GM12801 (cell line): ENCODE measurements around the gene NAA80.

Experiments
- TF ChIP-seq, protein P1 (sequence below): IDR thresholded peaks from one replicate; pipeline ENCODE4 v1.5.1; 2011; ENCODE audit warnings: control low read depth; ENCODE audit not compliant: insufficient read length; ENCODE audit errors: extremely low read depth

NAA80 gene

DNA sequence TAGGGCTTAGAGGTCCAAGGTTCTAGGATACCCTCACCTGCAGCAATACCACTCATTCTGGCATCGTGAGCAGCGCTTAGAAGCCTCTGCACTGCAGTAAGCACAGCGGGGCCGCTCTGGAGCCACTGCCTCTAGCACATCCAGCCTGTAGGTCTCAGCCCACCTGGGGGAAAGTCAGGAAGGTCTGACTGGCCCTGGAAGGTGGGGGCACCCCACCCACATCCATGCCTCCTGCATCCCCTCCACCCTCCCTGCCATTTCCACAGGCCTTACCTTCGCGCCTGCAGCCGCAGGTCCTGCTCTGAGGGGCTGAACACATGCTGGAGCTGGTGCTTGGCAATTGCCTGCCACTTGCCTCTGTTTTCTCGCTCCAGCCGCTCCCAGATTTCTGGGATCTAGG is 42.3 kb upstream of the NAA80 start:
- TF ChIP-seq, protein P1, sequence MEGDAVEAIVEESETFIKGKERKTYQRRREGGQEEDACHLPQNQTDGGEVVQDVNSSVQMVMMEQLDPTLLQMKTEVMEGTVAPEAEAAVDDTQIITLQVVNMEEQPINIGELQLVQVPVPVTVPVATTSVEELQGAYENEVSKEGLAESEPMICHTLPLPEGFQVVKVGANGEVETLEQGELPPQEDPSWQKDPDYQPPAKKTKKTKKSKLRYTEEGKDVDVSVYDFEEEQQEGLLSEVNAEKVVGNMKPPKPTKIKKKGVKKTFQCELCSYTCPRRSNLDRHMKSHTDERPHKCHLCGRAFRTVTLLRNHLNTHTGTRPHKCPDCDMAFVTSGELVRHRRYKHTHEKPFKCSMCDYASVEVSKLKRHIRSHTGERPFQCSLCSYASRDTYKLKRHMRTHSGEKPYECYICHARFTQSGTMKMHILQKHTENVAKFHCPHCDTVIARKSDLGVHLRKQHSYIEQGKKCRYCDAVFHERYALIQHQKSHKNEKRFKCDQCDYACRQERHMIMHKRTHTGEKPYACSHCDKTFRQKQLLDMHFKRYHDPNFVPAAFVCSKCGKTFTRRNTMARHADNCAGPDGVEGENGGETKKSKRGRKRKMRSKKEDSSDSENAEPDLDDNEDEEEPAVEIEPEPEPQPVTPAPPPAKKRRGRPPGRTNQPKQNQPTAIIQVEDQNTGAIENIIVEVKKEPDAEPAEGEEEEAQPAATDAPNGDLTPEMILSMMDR, result no peak

DNA sequence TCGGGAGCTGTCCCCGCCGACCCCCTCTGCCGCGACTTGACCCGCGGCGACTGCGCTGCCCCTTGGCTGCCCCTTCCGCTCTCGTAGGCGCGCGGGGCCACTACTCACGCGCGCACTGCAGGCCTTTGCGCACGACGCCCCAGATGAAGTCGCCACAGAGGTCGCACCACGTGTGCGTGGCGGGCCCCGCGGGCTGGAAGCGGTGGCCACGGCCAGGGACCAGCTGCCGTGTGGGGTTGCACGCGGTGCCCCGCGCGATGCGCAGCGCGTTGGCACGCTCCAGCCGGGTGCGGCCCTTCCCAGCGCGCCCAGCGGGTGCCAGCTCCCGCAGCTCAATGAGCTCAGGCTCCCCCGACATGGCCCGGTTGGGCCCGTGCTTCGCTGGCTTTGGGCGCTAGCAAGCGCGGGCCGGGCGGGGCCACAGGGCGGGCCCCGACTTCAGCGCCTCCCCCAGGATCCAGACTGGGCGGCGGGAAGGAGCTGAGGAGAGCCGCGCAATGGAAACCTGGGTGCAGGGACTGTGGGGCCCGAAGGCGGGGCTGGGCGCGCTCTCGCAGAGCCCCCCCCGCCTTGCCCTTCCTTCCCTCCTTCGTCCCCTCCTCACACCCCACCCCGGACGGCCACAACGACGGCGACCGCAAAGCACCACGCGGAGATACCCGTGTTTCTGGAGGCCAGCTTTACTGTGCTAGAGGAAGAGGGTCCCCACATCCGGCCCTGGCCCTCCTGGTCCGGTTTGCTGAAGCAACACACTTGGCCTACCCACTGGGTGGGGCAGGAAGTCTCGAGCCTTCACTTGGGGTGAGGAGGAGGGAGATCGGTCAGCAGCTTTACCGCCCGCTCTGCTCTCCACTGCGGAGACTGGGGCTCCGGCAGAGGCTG is 41.5 kb upstream of the NAA80 start, which contains the start of gene RASSF1:
Gene RASSF1, minus strand, starts transcription at position 389 of the 882 bp plus-strand sequence. Its CDS starts 31 bp downstream, at position 358.
- TF ChIP-seq, protein P1, result no peak

DNA sequence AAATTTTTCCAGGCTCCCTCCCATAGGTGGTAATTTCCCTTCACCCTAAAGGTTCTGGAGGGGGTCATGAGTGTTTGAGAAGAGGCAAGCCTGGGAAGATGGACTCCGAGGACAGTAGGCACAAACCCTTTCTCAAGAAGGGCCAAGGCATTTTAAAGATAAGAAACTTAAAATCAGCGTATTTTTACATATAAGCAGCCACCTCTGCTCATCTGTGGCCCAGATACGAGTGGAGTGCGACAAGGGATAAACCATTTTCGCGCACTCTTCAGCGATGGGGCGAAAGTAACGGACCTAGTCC is 40.9 kb upstream of the NAA80 start:
- TF ChIP-seq, protein P1, result no peak

DNA sequence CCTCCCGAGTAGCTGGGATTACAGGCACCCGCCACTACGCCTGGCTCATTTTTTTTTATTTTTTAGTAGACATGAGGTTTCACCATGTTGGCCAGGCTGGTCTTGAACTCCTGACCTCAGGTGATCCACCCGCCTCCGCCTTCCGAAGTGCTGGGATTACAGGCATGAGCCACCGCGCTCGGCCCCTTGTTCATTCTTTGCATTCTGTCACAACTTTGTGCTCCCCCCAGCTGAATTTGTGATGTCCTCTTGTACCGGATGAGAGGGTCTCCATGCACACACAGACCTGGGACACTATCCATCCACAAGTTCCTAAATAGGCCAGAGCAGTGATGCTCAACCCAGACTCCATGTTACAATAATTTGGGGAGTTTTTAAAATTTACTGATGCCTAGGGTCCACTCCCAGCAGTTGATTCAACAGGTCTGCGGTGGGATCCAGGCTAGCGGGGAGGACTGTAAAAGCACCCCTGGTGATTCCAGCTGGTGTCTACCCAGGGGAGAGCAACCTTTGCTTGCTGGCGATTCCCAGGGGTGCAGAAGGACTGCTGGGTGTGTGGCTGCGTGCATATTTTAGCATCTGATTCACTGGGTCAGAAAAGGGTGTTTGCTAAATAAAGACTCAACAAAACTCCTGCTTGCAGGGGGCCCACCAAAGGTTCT is 40.4 kb upstream of the NAA80 start:
- TF ChIP-seq, protein P1, result no peak

DNA sequence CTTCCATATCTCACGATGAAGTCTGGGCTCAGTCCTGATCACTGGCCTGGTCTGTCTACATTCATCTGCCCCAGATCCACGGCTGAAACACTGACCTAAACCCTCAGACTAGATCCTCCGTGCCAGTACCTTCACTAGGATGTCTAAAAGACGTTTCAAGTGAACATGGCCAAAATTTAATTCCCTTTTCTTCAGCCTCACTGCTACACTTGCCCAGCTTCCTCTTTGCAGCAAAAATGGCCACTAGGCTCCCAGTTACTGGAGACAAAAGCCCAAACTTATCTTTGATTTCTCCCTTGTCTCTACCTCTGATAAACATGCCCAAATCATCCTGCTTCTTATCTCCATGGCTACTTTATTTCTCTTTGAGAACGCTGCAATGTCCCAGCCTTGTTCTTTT is 39.8 kb upstream of the NAA80 start:
- TF ChIP-seq, protein P1, result no peak

DNA sequence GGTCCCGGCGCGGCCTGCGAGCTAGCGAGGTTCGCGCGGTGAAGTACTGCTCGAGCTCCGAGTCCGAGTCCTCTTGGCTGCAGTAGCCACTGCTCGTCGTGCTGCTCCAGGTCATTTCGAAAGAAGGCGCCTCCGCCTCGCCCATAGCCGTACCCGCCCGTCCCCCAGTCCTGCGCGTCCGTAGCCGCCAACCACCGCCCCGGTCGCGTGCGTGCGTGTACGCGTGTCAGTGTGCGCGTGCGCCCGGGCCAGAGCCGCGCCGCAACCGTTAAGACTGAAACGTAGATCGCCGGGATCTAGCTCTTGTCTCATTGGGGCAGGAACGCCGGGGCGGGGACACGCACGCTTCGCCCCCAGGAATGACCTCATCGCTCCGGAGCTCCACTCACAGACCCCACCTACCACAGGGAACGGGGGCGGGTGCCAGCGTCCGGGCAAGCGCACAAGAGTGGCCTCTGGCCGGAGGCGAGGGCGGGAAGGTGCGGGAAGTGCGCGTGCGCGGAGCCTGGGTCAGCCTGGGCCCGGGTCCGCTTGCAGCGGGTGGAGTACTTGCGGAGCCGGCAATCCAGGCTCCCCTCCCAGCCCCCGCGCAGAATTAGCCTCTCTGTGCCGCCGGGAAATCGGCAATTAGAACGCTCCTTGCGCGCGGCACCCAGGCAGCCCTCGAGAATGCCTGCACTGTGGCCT is 38.1 kb upstream of the NAA80 start:
- TF ChIP-seq, protein P1, result no peak

DNA sequence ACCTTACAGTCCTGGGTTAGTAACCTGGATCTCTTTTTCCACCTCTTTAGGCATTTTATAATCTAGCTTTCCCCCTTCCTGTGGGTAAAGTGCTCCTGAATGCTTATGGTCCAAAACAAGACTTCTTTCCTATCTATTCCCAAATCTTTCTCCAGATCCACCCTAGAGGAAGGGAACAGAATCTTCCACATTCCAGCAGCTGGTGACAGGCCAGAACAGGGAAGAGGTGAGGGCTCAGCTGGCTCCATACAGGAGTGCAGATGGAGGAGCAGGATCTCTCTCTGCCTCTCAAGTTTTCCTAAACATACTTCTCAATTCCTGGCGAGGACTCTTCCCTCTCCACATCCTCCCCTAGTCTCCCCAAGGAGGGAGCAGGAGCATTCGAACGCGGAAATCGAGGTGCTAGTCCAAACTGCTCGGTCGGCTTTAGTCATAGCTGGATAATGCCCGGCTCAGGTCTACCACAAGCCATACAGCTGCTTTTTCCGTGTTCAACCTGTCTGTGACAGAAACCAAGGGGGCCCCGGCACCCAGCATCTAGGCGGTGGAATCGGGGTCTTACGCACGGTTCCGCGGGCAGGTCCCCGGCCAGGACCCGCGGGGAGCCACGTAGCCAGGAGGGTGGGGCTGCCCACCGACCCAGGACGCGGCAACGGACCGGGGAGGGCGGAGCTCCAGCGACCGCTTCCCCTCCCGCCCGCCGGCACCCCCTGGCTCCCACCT is 37.4 kb upstream of the NAA80 start:
- TF ChIP-seq, protein P1, result no peak
